ENCODE measurements around the gene TNS2.

DNA sequence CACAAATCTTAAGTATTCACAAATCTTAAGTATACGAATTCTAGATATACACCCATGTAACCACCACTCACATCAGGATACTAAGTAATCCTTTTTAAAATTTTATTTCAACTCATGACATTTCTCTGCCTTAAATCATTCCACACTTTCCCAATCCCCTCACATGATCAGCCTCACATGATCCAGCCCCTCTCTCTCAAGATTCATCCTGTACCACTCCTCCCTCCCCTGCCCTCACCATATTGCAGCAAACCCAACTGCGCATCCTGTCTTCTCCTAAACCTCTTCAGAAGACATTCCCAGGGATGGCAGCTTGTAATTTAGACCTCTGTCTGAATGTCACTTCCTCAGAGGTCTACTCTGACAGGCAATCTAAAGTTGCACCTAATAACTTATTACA, 45.3 kb upstream of the TNS2 start:
- no peak for TF ChIP-seq ZNF713 (CRISPR knock-in tag; IDR thresholded peaks at IDR 0.05)
- TF ChIP-seq, protein P1, sequence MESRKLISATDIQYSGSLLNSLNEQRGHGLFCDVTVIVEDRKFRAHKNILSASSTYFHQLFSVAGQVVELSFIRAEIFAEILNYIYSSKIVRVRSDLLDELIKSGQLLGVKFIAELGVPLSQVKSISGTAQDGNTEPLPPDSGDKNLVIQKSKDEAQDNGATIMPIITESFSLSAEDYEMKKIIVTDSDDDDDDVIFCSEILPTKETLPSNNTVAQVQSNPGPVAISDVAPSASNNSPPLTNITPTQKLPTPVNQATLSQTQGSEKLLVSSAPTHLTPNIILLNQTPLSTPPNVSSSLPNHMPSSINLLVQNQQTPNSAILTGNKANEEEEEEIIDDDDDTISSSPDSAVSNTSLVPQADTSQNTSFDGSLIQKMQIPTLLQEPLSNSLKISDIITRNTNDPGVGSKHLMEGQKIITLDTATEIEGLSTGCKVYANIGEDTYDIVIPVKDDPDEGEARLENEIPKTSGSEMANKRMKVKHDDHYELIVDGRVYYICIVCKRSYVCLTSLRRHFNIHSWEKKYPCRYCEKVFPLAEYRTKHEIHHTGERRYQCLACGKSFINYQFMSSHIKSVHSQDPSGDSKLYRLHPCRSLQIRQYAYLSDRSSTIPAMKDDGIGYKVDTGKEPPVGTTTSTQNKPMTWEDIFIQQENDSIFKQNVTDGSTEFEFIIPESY (CRISPR knock-in tag; IDR thresholded peaks at IDR 0.05): no peak
- no peak for TF ChIP-seq MTF1 (CRISPR knock-in tag; IDR thresholded peaks at IDR 0.05)
- no peak for TF ChIP-seq HNRNPLL (IDR thresholded peaks at IDR 0.05; ENCODE audit: low read depth, low read length, poor library complexity, severe bottlenecking)
- no peak for TF ChIP-seq POLR2AphosphoS5 (IDR thresholded peaks at IDR 0.05; ENCODE audit: low read depth, low read length)
- TF ChIP-seq RFX5 (IDR thresholded peaks at IDR 0.05; ENCODE audit: low read depth, low read length): no peak
- TF ChIP-seq, protein P2, sequence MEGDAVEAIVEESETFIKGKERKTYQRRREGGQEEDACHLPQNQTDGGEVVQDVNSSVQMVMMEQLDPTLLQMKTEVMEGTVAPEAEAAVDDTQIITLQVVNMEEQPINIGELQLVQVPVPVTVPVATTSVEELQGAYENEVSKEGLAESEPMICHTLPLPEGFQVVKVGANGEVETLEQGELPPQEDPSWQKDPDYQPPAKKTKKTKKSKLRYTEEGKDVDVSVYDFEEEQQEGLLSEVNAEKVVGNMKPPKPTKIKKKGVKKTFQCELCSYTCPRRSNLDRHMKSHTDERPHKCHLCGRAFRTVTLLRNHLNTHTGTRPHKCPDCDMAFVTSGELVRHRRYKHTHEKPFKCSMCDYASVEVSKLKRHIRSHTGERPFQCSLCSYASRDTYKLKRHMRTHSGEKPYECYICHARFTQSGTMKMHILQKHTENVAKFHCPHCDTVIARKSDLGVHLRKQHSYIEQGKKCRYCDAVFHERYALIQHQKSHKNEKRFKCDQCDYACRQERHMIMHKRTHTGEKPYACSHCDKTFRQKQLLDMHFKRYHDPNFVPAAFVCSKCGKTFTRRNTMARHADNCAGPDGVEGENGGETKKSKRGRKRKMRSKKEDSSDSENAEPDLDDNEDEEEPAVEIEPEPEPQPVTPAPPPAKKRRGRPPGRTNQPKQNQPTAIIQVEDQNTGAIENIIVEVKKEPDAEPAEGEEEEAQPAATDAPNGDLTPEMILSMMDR (CRISPR knock-in tag; IDR thresholded peaks at IDR 0.05): no peak
- TF ChIP-seq CBX2 (IDR thresholded peaks at IDR 0.05; ENCODE audit: low read depth, low read length): no peak
- no peak for TF ChIP-seq CBX2 (CRISPR knock-in tag; IDR thresholded peaks at IDR 0.05; ENCODE audit: low read depth)
- no peak for TF ChIP-seq NR2F1 (CRISPR knock-in tag; IDR thresholded peaks at IDR 0.05)
- TF ChIP-seq ZNF354B (CRISPR knock-in tag; IDR thresholded peaks at IDR 0.05): no peak

Data from HepG2 (cell line).